Large intestine (tissue), 3 donors: ENCODE data around the gene VSTM4. TPM values are rescaled to one million over a fixed set of nuclear protein-coding genes. Genes with fewer than 3 reads are reported as not detected.

ENCODE experiments used
- DNase-seq, 2 donors: peaks; one replicate each; pipeline versions ENCODE4 v3.0.0 to v3.0.0-alpha.2; 2013
- H3K27ac ChIP-seq: one replicate; pipeline ENCODE4 v1.5.1; 2013; ENCODE audit warnings: low read length
- H3K27me3 ChIP-seq: 2 replicates; pipeline ENCODE4 v1.6.1; 2013; ENCODE audit warnings: low read length; ENCODE audit not compliant: control insufficient read depth, insufficient read depth
- H3K36me3 ChIP-seq: 2 replicates; pipeline ENCODE4 v1.6.1; 2013; ENCODE audit warnings: low read length; ENCODE audit not compliant: control insufficient read depth, insufficient read depth
- H3K4me1 ChIP-seq: one replicate; pipeline ENCODE4 v1.6.1; 2013; ENCODE audit warnings: low read length; ENCODE audit not compliant: control insufficient read depth, insufficient read depth
- H3K4me3 ChIP-seq: one replicate; pipeline ENCODE4 v1.5.1; 2013; ENCODE audit warnings: low read length
- H3K9me3 ChIP-seq: one replicate; pipeline ENCODE4 v1.6.1; 2013; ENCODE audit warnings: mild to moderate bottlenecking, low read depth, low read length, moderate library complexity; ENCODE audit not compliant: control insufficient read depth
- WGBS: methylation state at CpG from one replicate; pipeline ENCODE4 v1.1.5; 2013; ENCODE audit warnings: low lambda C conversion rate; ENCODE audit not compliant: insufficient coverage; 5-methylcytosine and 5-hydroxymethylcytosine counted together
- polyA plus RNA-seq: library from polyadenylated mRNA; unstranded; fragments of 120-200 nt; gene quantifications from one replicate; pipeline ENCODE4 v1.2.1, GENCODE V29; 2013

VSTM4 gene
- polyA plus RNA-seq, 1 donor = 10.2 TPM

DNA sequence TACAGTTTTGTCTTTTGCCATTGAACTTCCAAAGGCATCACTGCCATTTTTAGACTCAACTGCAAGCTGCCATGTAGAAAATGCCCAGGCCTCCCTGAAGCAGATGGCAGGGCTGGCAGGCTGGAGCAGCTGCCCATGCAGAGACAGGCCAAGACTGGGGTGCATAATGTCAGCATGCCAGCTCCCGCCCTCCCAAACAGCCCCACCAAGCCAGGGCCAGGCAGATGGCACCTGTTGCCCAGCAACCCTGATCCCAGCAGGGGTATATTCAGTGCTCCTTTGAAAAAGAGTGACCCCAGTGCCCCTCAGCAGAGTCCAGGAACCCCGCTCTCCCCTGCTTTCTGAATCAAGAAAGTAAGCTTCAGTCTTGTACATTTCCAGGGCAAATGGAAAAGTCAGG, 32.6 kb downstream of the VSTM4 start:
- DNase-seq = no peak
- WGBS = no CpG with 5 or more reads among the region's 2 CpGs
- peaks cover 20% of the 10 kb centered on the region for H3K4me1 ChIP-seq
- H3K4me3 ChIP-seq = no peak overlapping the region
- H3K9me3 ChIP-seq = peaks cover 5% of the 10 kb centered on the region
- H3K36me3 ChIP-seq = peaks cover 6% of the 10 kb centered on the region
- no peaks in the 10 kb centered on the region for H3K27me3 ChIP-seq
- H3K27ac ChIP-seq = no peak overlapping the region

DNA sequence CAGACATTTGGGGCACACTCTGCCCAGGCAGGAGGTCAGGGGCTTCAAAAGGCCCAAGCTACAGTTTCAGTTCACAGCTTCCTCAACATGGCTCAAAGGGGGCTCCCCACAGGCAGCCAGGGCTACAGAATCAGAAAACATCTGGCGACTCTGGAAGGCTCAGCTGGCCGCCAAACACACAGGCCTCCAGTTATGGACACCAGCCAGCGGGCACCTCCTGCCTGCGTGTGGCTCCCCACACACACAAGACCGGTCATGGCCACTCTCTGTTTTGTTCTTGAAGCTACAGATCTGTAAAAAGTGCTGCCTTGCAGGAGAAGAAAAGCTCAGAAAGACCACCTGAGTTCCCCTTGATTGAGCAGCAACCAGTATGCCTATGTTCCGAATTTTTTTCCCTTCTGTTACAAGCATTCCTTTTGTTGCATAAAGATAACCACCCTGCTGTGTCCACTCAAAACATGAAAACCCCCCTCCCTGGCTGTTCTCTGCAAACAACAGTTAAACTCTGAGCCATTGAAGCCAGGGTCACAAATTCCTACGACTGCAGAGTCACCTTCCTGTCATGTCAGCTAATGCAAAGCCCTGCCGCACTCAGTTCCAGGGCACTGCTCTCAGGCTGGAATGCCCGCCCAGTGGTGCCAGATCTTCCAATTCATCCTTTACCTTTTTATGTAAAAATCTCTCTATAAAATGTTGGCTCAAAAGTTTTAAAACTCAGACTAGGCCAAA, 33.6 kb downstream of the VSTM4 start:
- H3K4me1 ChIP-seq = peaks cover 20% of the 10 kb centered on the region
- DNase-seq = no peak
- H3K4me3 ChIP-seq = no peak overlapping the region
- peaks cover 6% of the 10 kb centered on the region for H3K36me3 ChIP-seq
- peaks cover 1% of the 10 kb centered on the region for H3K9me3 ChIP-seq
- WGBS = no CpG with 5 or more reads among the region's 9 CpGs
- peak overlapping the region; percentile 67 for H3K27ac ChIP-seq
- H3K27me3 ChIP-seq = no peaks in the 10 kb centered on the region

GRCh38 chr10:49080965-49081364, 34.4 kb downstream of the VSTM4 start:
- H3K27me3 ChIP-seq = no peaks in the 10 kb centered on the region
- H3K4me1 ChIP-seq = peaks cover 20% of the 10 kb centered on the region
- no peaks in the 10 kb centered on the region for H3K9me3 ChIP-seq
- WGBS = no CpG with 5 or more reads among the region's 3 CpGs
- H3K36me3 ChIP-seq = peaks cover 11% of the 10 kb centered on the region
- peak overlapping the region; percentile 67 for H3K27ac ChIP-seq
- no peak overlapping the region for H3K4me3 ChIP-seq
- DNase-seq = peak in 1 of 2 donors; percentile 24

DNA sequence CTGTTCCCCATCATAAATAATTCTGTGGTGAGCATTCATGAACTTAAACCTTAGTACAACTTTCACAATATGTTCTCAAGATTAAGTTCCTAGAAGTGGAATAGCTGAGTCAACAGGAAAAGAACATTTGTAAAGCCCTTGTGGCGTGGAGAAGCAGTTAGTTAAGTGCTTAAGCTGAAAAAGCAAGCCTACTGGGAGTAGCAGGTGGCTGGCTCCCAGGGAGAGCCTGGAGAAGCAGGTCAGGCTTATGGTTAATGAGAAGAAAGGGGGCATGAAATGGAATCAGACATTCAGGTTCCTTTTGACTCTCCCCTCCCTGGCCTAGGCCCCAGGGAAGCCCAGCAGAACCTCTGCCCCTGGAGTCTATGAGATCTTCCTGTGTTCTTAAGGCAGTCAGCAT, 35.3 kb downstream of the VSTM4 start:
- Histone ChIP-seq H3K36me3 (peaks cover 12% of the 10 kb centered on the region), H3K4me1 (peaks cover 20% of the 10 kb centered on the region), H3K4me3 (no peak overlapping the region), H3K27me3 (no peaks in the 10 kb centered on the region), H3K27ac (peak overlapping the region; percentile 67), H3K9me3 (no peaks in the 10 kb centered on the region)
- peak; percentile 76 to 91 for DNase-seq
- WGBS = no CpG with 5 or more reads among the region's 1 CpG

- Histone ChIP-seq H3K27ac (peak overlapping the region; percentile 60), H3K4me3 (no peak overlapping the region), H3K9me3 (no peaks in the 10 kb centered on the region), H3K36me3 (peaks cover 6% of the 10 kb centered on the region), H3K4me1 (peaks cover 20% of the 10 kb centered on the region), H3K27me3 (no peaks in the 10 kb centered on the region)
- WGBS = 71% methylated on average over 2 of the region's 3 CpGs
- DNase-seq = no peak
Measured at GRCh38 chr10:49079499-49079898, 35.8 kb downstream of the VSTM4 start.

- Histone ChIP-seq H3K27me3 (no peaks in the 10 kb centered on the region), H3K4me1 (peaks cover 20% of the 10 kb centered on the region), H3K36me3 (peaks cover 5% of the 10 kb centered on the region), H3K4me3 (no peak overlapping the region), H3K9me3 (no peaks in the 10 kb centered on the region), H3K27ac (peak overlapping the region; percentile 60)
- no peak for DNase-seq
- WGBS = no CpG with 5 or more reads among the region's 3 CpGs
Measured at GRCh38 chr10:49079072-49079471, 36.2 kb downstream of the VSTM4 start.

DNA sequence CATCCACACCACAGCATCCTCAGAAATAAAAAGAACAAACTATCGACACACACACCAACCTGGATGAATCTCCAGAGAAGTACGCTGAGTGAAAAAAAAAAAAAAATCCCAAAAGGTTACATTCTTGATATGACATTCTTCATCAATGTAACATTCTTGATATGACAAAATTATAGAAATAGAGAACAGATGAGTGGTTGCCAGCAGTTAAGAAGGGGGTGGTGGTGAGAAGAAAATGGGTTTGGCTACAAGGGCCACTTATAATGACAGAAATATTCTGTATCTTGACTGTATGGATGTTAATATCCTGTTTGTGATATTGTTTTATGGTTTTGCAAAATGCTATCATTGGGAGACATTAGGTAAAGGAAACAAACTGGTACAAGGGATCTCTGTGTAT, 36.9 kb downstream of the VSTM4 start:
- Histone ChIP-seq H3K27me3 (no peaks in the 10 kb centered on the region), H3K4me1 (peaks cover 20% of the 10 kb centered on the region), H3K27ac (no peak overlapping the region), H3K36me3 (peaks cover 7% of the 10 kb centered on the region), H3K9me3 (no peaks in the 10 kb centered on the region), H3K4me3 (no peak overlapping the region)
- DNase-seq = no peak
- WGBS = no CpG with 5 or more reads among the region's 2 CpGs

DNA sequence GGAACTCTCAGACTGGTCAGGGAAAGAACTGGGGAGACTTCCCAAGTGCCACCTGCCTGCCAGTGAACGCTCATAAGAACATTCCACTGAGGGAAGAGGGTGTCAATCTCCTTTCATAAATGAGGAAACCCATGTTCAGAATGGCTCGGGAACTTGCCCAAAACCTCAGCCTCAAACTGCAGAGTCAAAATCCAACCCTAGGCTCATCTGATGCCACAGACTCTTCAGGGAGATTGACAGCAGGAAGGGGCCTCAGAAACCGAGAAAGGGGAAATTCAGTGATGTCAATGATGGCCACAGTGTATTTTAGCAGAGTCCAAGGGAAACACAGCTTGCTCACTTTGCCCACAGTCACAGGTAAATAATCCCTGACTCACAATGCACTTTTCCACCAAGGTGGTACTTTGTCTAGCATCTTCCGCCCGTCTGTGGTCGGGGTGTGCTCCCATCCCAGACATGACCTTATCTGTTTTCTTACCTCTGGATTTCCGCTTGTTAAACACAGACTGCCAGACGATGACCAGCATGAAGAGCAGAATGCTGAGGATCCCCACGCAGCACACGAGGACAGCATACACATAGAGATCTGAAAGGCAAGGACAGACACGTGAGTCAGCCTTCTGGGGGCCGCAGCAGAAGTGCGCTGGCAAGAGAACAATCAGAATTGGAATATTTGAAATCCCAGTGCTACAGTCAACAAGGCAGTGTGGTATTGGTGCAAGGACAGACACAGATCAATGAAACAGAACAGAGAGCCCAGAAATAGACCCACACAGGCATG, 38.4 kb downstream of the VSTM4 start:
- H3K9me3 ChIP-seq = no peaks in the 10 kb centered on the region
- DNase-seq = no peak
- H3K27me3 ChIP-seq = no peaks in the 10 kb centered on the region
- WGBS = 60% methylated on average over 1 of the region's 13 CpGs
- H3K4me3 ChIP-seq = no peak overlapping the region
- H3K27ac ChIP-seq = no peak overlapping the region
- peaks cover 7% of the 10 kb centered on the region for H3K36me3 ChIP-seq
- H3K4me1 ChIP-seq = peaks cover 20% of the 10 kb centered on the region

- peaks cover 7% of the 10 kb centered on the region for H3K36me3 ChIP-seq
- WGBS = no CpG with 5 or more reads among the region's 7 CpGs
- no peak for DNase-seq
- no peak overlapping the region for H3K27ac ChIP-seq
- H3K4me3 ChIP-seq = no peak overlapping the region
- no peaks in the 10 kb centered on the region for H3K27me3 ChIP-seq
- H3K9me3 ChIP-seq = no peaks in the 10 kb centered on the region
- peaks cover 15% of the 10 kb centered on the region for H3K4me1 ChIP-seq
Measured at GRCh38 chr10:49076319-49076718, 39.0 kb downstream of the VSTM4 start.

GRCh38 chr10:49075743-49076142, 39.6 kb downstream of the VSTM4 start:
- H3K4me1 ChIP-seq = peaks cover 10% of the 10 kb centered on the region
- no peaks in the 10 kb centered on the region for H3K9me3 ChIP-seq
- H3K27ac ChIP-seq = no peak overlapping the region
- no peak for DNase-seq
- no peak overlapping the region for H3K4me3 ChIP-seq
- no CpG with 5 or more reads among the region's 2 CpGs for WGBS
- no peaks in the 10 kb centered on the region for H3K27me3 ChIP-seq
- peaks cover 7% of the 10 kb centered on the region for H3K36me3 ChIP-seq
